ENCODE data around the gene FXYD6.

FXYD6 gene

GRCh38 chr11:117915672-117916235, 39.3 kb upstream of the FXYD6 start:
- TF ChIP-seq CTCF (IDR thresholded peaks at IDR 0.05; ENCODE audit: borderline replicate concordance, insufficient read depth, low read depth, low read length), result no peak
- H3K4me3 ChIP-seq (ENCODE audit: low read depth, low read length), result no peak overlapping the region

- TF ChIP-seq CTCF (IDR thresholded peaks at IDR 0.05; ENCODE audit: borderline replicate concordance, insufficient read depth, low read depth, low read length), result no peak
Measured at GRCh38 chr11:117914991-117915618, 38.6 kb upstream of the FXYD6 start.

GRCh38 chr11:117914398-117914761, 37.9 kb upstream of the FXYD6 start:
- no peak for TF ChIP-seq CTCF (IDR thresholded peaks at IDR 0.05; ENCODE audit: borderline replicate concordance, insufficient read depth, low read depth, low read length)

More at GRCh38 chr11:117914991-117915618, 38.6 kb upstream of the FXYD6 start:
- H3K4me3 ChIP-seq (ENCODE audit: low read depth, low read length), result no peak overlapping the region

GRCh38 chr11:117913736-117914397, 37.4 kb upstream of the FXYD6 start:
- TF ChIP-seq CTCF (IDR thresholded peaks at IDR 0.05; ENCODE audit: borderline replicate concordance, insufficient read depth, low read depth, low read length), result no peak
- H3K4me3 ChIP-seq (ENCODE audit: low read depth, low read length), result no peak overlapping the region

More at GRCh38 chr11:117914398-117914761, 37.9 kb upstream of the FXYD6 start:
- H3K4me3 ChIP-seq (ENCODE audit: low read depth, low read length), result no peak overlapping the region

- H3K4me3 ChIP-seq (ENCODE audit: low read depth, low read length), result no peak overlapping the region
- no peak for TF ChIP-seq CTCF (IDR thresholded peaks at IDR 0.05; ENCODE audit: borderline replicate concordance, insufficient read depth, low read depth, low read length)
Measured at GRCh38 chr11:117912497-117912896, 36.0 kb upstream of the FXYD6 start.

- no peak for TF ChIP-seq CTCF (IDR thresholded peaks at IDR 0.05; ENCODE audit: borderline replicate concordance, insufficient read depth, low read depth, low read length)
- H3K4me3 ChIP-seq (ENCODE audit: low read depth, low read length), result no peak overlapping the region
Measured at GRCh38 chr11:117911694-117912093, 35.2 kb upstream of the FXYD6 start.
